IPS-20b (cell line): ENCODE data around the gene FEZ2.

ENCODE experiments used
- H3K27ac ChIP-seq: one replicate; pipeline ENCODE4 v1.5.1; 2013; ENCODE audit warnings: low read length
- H3K27me3 ChIP-seq: 2 replicates; pipeline ENCODE4 v1.6.1; 2013; ENCODE audit warnings: mild to moderate bottlenecking, low read length, inconsistent platforms; ENCODE audit not compliant: insufficient read depth
- H3K36me3 ChIP-seq: 2 replicates; pipeline ENCODE4 v1.6.1; 2013; ENCODE audit warnings: low read depth, mild to moderate bottlenecking, inconsistent platforms, low read length, moderate library complexity; ENCODE audit not compliant: insufficient read depth
- H3K4me1 ChIP-seq: 2 replicates; pipeline ENCODE4 v1.6.1; 2013; ENCODE audit warnings: mild to moderate bottlenecking, control low read depth, inconsistent platforms, low read length, moderate library complexity; ENCODE audit not compliant: insufficient read depth
- H3K4me3 ChIP-seq: 2 replicates; pipeline ENCODE4 v1.5.1; 2013; ENCODE audit warnings: mild to moderate bottlenecking, low read length, inconsistent platforms
- H3K9ac ChIP-seq: 2 replicates; pipeline ENCODE4 v1.6.1; 2013; ENCODE audit warnings: low read depth, mild to moderate bottlenecking, inconsistent platforms, low read length, moderate library complexity
- H3K9me3 ChIP-seq: 2 replicates; pipeline ENCODE4 v1.6.1; 2013; ENCODE audit warnings: mild to moderate bottlenecking, low read depth, low read length, inconsistent platforms; ENCODE audit not compliant: insufficient read depth

The FEZ2 gene

DNA sequence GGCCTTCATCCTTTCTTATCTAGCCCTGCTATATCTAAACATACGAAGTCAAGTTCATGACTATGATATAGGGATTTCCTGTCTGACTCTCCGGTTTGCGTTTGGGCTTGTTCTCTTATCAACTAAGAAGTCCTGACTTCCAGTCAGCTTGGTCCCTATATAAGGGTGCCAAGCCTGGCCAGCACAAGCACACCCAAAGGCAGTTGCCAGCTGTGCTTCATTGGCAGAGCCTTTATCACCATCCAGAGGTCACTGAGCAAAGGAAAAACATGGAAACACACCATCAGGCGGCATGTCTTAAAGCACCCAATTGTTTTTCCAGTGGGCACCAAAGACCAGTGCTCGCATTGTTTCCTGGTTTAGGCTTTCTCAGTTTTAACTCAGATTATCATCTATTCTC lies 72.7 kb downstream of the FEZ2 start:
- Histone ChIP-seq H3K27ac (no peak overlapping the region), H3K9ac (no peak overlapping the region), H3K27me3 (no peaks in the 10 kb centered on the region), H3K9me3 (no peaks in the 10 kb centered on the region), H3K4me1 (peaks cover 7% of the 10 kb centered on the region; the same call in 1 of the 2 replicates), H3K36me3 (peaks cover 41% of the 10 kb centered on the region), H3K4me3 (no peak overlapping the region)

DNA sequence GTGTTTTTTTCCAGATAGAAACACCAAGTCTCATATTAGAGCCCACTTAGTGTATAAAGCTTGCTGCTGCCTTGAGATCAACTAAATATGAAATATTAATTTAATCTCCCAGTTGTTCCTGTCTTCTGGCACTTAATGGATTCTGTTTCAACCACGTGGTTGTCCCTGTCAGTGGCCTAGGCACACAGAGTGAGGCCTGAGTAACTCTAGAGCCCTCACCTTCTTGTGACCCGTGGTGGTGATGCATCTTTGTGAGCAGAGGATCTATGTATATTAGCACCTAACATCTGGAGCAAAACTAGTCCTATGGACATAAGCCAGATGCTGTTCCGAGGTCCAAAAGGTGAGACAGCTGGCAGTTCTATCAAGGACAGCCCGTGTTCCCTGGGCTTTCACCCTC lies 74.8 kb downstream of the FEZ2 start:
- no peak overlapping the region for H3K27ac ChIP-seq
- H3K9me3 ChIP-seq, result no peaks in the 10 kb centered on the region
- H3K4me3 ChIP-seq, result no peak overlapping the region
- no peaks in the 10 kb centered on the region for H3K4me1 ChIP-seq
- H3K27me3 ChIP-seq, result no peaks in the 10 kb centered on the region
- peaks cover 59% of the 10 kb centered on the region for H3K36me3 ChIP-seq
- no peak overlapping the region for H3K9ac ChIP-seq

DNA sequence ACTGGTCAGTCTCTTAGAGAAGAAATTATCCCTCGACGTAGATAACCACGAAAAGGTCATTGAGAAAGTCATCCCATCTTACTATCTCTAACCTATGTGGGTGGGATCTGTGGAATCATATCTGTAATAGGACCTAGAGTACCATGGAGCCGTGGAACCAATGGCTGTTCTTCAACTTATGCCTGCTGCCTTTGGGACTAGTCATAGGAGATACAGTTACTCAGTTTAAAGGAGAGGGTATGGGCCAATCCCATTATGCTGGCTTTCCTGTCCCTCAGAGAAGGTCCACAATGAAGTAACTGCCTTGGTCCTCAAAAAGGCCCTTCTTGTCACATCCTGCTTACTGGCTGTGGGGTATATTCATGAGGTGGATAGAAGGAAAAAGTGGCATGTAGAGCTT lies 77.5 kb downstream of the FEZ2 start:
- H3K9ac ChIP-seq, result no peak overlapping the region
- no peaks in the 10 kb centered on the region for H3K27me3 ChIP-seq
- H3K9me3 ChIP-seq, result no peaks in the 10 kb centered on the region
- H3K27ac ChIP-seq, result no peak overlapping the region
- H3K4me1 ChIP-seq, result no peaks in the 10 kb centered on the region
- H3K36me3 ChIP-seq, result peaks cover 82% of the 10 kb centered on the region
- no peak overlapping the region for H3K4me3 ChIP-seq

DNA sequence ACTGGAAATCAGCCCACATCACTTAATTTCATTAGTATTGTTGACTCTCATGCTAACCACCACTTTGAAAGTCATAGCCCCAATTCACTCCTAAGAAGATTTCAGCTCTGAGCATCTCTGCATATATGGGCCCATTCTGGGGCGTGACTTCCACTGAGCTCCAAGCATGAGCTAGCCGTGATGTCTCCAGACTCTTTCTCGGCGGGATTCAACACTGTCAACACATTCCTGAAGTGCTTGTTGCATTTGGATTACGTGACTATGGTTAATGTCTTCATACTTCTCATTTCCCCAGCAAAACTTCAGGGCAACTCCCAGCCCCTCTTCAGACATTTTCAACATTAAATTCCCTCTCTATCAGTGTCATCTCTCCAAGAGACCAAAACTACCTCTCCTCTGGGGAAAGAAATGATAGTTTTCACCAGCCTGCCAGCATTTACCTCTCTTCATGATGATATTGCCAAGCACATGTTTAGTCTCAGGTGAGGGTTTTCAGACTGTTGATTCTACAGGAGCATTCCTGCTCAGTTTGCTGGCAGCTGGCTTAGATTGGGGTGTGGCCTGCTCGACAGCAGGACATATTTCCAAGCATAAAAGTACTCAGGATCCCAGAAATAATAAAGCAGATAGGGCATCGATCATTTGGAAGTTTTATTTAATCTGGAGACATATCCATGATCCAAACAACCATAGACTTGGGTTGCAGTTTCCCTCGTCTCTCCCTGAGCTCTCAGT lies 81.7 kb downstream of the FEZ2 start:
- Histone ChIP-seq H3K9ac (no peak overlapping the region), H3K36me3 (peaks cover 95% of the 10 kb centered on the region), H3K4me1 (no peaks in the 10 kb centered on the region), H3K27ac (no peak overlapping the region), H3K4me3 (no peak overlapping the region), H3K9me3 (no peaks in the 10 kb centered on the region), H3K27me3 (no peaks in the 10 kb centered on the region)

DNA sequence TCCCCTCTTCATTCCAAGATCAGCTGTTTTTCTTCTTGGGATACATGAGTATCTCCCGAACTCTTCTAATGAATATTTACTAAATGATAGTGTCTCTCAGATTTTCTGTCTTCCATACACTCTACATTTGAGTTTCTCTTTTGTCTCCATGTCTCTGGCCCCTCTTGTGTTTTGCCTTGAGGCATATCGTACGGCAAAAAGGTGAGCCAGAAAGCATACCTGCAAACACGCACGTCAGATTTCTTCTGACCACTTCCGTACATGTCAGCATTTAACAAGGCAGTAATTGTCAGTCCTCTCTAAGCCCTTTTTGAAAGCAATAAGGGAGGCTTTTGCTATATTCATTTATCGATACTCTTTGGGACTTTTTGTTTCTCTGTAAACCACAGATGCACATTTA lies 82.4 kb downstream of the FEZ2 start:
- no peak overlapping the region for H3K27ac ChIP-seq
- H3K27me3 ChIP-seq, result no peaks in the 10 kb centered on the region
- no peaks in the 10 kb centered on the region for H3K4me1 ChIP-seq
- H3K36me3 ChIP-seq, result peaks cover 94% of the 10 kb centered on the region
- no peak overlapping the region for H3K4me3 ChIP-seq
- H3K9ac ChIP-seq, result no peak overlapping the region
- no peaks in the 10 kb centered on the region for H3K9me3 ChIP-seq

DNA sequence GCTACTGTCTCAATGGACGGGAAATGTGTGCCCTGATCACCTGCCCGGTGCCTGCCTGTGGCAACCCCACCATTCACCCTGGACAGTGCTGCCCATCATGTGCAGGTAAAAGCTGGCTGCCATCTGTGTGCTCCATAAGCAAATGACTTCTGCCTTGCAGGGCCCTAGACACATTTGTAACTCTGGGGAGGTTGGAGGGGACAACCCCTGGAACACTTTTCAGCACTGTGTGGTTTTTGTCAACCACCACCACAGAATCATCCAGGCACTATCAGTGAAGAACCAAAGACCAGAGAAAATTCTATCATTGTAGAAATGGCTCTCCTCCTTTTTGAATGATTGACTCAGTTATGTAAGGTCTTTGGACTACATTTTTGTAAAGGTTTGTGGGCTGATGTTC lies 84.3 kb downstream of the FEZ2 start:
- Histone ChIP-seq H3K27ac (no peak overlapping the region), H3K27me3 (no peaks in the 10 kb centered on the region), H3K36me3 (peaks cover 76% of the 10 kb centered on the region), H3K9me3 (no peaks in the 10 kb centered on the region), H3K4me3 (no peak overlapping the region), H3K4me1 (0 out of 2 replicates have a peak, but pooled peaks cover under 1% of the 10 kb centered on the region), H3K9ac (no peak overlapping the region)

DNA sequence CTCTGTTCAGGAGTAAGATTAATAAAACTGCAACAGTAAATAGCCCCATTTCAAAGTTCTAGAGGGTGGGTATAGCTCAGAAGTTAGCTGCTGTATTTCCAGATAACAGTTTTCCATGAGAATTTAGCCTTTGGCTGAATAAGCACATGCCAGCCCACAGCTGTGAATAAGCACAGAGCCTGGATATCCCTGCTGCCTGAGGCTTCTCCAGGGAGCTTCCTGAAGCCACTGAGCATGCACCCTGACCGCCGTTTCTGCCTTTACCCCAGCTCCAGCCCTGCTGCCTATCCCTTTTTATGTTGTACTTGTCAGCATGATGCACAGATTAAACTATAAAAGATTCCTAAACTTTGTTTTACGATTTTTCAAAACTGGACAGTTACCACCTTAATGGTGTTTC lies 85.3 kb downstream of the FEZ2 start:
- Histone ChIP-seq H3K4me3 (no peak overlapping the region), H3K27me3 (no peaks in the 10 kb centered on the region), H3K27ac (no peak overlapping the region), H3K4me1 (0 out of 2 replicates have a peak, but pooled peaks cover 8% of the 10 kb centered on the region), H3K36me3 (peaks cover 67% of the 10 kb centered on the region), H3K9ac (no peak overlapping the region), H3K9me3 (no peaks in the 10 kb centered on the region)

DNA sequence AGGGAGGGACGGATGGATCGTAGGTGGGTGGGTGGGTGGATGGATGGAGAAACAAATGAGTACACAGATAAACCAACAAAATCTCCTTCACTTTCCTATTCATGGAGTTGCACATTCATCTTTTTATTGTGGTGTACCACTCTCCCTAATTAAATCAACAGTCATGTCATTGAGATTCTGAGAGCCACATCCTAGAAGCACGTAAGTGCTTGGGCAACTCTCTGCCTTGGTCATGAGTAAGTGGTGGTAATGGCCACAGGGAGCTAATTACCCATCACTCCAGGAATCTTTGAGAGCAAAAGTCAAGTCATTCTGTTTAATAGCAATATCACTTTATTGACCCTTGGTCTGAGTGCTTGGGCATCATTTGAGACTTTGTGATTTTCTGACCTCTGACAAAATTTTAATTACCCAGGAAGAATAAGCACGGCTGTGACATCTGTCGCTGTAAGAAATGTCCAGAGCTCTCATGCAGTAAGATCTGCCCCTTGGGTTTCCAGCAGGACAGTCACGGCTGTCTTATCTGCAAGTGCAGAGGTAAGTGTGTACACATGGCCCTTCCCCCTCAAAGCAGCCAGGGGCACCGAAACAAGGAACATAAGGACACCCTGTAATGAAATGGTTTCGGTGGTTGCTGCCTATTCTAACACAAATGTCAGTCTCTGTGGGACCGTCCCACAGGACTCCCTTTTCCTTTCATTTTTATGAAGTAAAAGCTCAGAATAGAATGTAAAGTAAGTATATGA lies 85.9 kb downstream of the FEZ2 start:
- Histone ChIP-seq H3K36me3 (peaks cover 60% of the 10 kb centered on the region), H3K27me3 (no peaks in the 10 kb centered on the region), H3K9ac (no peak overlapping the region)

DNA sequence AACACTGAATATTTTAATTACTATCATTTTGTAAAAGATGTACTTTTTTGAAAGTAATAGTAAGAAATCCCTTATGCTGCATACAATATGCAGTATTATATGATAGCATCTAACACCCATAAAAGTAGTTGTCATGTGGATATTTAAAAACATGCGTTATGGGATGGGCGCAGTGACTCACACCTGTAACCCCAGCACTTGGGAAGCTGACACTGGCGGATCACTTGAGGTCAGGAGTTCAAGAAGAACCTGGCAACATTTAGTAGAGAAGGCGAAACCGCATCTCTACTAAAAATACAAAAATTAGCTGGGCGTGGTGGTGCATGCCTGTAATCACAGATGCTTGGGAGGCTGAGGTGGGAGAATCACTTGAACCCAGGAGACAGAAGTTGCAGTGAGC lies 88.9 kb downstream of the FEZ2 start:
- no peak overlapping the region for H3K27ac ChIP-seq
- no peak overlapping the region for H3K4me3 ChIP-seq
- H3K27me3 ChIP-seq, result no peaks in the 10 kb centered on the region
- no peak overlapping the region for H3K9ac ChIP-seq
- H3K36me3 ChIP-seq, result peaks cover 41% of the 10 kb centered on the region
- H3K4me1 ChIP-seq, result 0 out of 2 replicates have a peak, but pooled peaks cover 9% of the 10 kb centered on the region
- H3K9me3 ChIP-seq, result no peaks in the 10 kb centered on the region

More for the DNA sequence above, 85.9 kb downstream of the FEZ2 start:
- Histone ChIP-seq H3K9me3 (no peaks in the 10 kb centered on the region), H3K4me3 (no peak overlapping the region), H3K27ac (no peak overlapping the region), H3K4me1 (0 out of 2 replicates have a peak, but pooled peaks cover 9% of the 10 kb centered on the region)

DNA sequence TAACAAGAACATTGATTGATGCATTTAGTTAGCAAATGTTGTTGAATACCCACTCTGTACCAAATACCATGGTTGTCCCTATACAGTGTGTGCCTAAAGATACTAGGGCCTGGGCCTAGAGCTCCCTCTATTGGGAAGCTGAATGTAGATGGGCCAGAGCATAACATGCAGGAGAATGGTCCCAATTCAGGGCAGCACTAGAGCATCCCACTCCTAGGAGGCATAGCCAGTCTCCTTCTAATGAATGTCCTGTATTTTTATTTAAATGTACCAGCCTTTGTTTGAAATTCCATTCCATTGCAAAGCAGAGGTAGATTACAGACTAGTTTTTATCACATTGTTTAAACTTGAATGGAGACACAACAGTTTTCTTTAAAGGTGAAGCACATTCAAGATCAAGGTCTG lies 90.6 kb downstream of the FEZ2 start:
- Histone ChIP-seq H3K27me3 (no peaks in the 10 kb centered on the region), H3K36me3 (peaks cover 32% of the 10 kb centered on the region), H3K9ac (no peak overlapping the region)

More for the DNA sequence above, 90.6 kb downstream of the FEZ2 start:
- no peak overlapping the region for H3K27ac ChIP-seq
- H3K9me3 ChIP-seq, result no peaks in the 10 kb centered on the region
- H3K4me3 ChIP-seq, result no peak overlapping the region; the same call in 1 of the 2 replicates
- 0 out of 2 replicates have a peak, but pooled peaks cover 9% of the 10 kb centered on the region for H3K4me1 ChIP-seq
